ENCODE results near the gene CPEB2. TPM values are rescaled to one million over a fixed set of nuclear protein-coding genes. Genes with fewer than 3 reads are reported as not detected.

CPEB2 gene
- total RNA-seq, 1 experiment from 2014 or later, result 3.3 TPM

GRCh38 chr4:15034071-15034764 lies 31.9 kb downstream of the CPEB2 start:
- H3K27ac Mint-ChIP-seq, result no peak overlapping the region
- POLR2A ChIA-PET, result no interaction called here

GRCh38 chr4:15035159-15035558 lies 32.9 kb downstream of the CPEB2 start:
- no peak overlapping the region for H3K4me3 Mint-ChIP-seq
- DNase-seq (ENCODE audit: low spot score) (no peak), ATAC-seq (no peak)
- no peak overlapping the region for H3K27ac Mint-ChIP-seq
- ChIA-PET POLR2A (no interaction called here), CTCF (no interaction called here)
- H3K4me1 Mint-ChIP-seq, result no peaks in the 10 kb centered on the region
- H3K27me3 Mint-ChIP-seq (ENCODE audit: low read depth), result no peaks in the 10 kb centered on the region
- TF ChIP-seq OVOL2 (CRISPR knock-in tag; IDR thresholded peaks at IDR 0.05; ENCODE audit: borderline replicate concordance) (no peak), ZNF512 (CRISPR knock-in tag; IDR thresholded peaks at IDR 0.05; ENCODE audit: borderline replicate concordance) (no peak), GTF2I (CRISPR knock-in tag; conservative IDR thresholded peaks at IDR 0.05) (no peak), ZNF263 (CRISPR knock-in tag; IDR thresholded peaks at IDR 0.05; ENCODE audit: low read depth) (no peak)
- TF ChIP-seq, protein P1, sequence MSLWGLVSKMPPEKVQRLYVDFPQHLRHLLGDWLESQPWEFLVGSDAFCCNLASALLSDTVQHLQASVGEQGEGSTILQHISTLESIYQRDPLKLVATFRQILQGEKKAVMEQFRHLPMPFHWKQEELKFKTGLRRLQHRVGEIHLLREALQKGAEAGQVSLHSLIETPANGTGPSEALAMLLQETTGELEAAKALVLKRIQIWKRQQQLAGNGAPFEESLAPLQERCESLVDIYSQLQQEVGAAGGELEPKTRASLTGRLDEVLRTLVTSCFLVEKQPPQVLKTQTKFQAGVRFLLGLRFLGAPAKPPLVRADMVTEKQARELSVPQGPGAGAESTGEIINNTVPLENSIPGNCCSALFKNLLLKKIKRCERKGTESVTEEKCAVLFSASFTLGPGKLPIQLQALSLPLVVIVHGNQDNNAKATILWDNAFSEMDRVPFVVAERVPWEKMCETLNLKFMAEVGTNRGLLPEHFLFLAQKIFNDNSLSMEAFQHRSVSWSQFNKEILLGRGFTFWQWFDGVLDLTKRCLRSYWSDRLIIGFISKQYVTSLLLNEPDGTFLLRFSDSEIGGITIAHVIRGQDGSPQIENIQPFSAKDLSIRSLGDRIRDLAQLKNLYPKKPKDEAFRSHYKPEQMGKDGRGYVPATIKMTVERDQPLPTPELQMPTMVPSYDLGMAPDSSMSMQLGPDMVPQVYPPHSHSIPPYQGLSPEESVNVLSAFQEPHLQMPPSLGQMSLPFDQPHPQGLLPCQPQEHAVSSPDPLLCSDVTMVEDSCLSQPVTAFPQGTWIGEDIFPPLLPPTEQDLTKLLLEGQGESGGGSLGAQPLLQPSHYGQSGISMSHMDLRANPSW (CRISPR knock-in tag; conservative IDR thresholded peaks at IDR 0.05; ENCODE audit: low read depth), result no peak
- peaks cover 22% of the 10 kb centered on the region for H3K36me3 Mint-ChIP-seq
- H3K9me3 Mint-ChIP-seq, result peaks cover 17% of the 10 kb centered on the region

More at GRCh38 chr4:15034071-15034764, 31.9 kb downstream of the CPEB2 start:
- Mint-ChIP-seq H3K36me3 (peaks cover 22% of the 10 kb centered on the region), H3K4me3 (no peak overlapping the region), H3K9me3 (peaks cover 17% of the 10 kb centered on the region), H3K4me1 (no peaks in the 10 kb centered on the region), H3K27me3 (ENCODE audit: low read depth) (no peaks in the 10 kb centered on the region)
- no peak for DNase-seq (ENCODE audit: low spot score)
- ATAC-seq, result no peak
- TF ChIP-seq HMGA2 (CRISPR knock-in tag; IDR thresholded peaks at IDR 0.05) (no peak), GTF2I (CRISPR knock-in tag; conservative IDR thresholded peaks at IDR 0.05) (no peak), NFYB (CRISPR knock-in tag; conservative IDR thresholded peaks at IDR 0.05; ENCODE audit: low read depth) (no peak), TEAD1 (CRISPR knock-in tag; IDR thresholded peaks at IDR 0.05) (no peak), PRRX2 (CRISPR knock-in tag; IDR thresholded peaks at IDR 0.05) (no peak), ZNF281 (CRISPR knock-in tag; IDR thresholded peaks at IDR 0.05) (no peak), NR2C2 (CRISPR knock-in tag; IDR thresholded peaks at IDR 0.05) (no peak), E2F4 (CRISPR knock-in tag; IDR thresholded peaks at IDR 0.05; ENCODE audit: borderline replicate concordance, low read depth) (no peak)
- TF ChIP-seq, protein P2, sequence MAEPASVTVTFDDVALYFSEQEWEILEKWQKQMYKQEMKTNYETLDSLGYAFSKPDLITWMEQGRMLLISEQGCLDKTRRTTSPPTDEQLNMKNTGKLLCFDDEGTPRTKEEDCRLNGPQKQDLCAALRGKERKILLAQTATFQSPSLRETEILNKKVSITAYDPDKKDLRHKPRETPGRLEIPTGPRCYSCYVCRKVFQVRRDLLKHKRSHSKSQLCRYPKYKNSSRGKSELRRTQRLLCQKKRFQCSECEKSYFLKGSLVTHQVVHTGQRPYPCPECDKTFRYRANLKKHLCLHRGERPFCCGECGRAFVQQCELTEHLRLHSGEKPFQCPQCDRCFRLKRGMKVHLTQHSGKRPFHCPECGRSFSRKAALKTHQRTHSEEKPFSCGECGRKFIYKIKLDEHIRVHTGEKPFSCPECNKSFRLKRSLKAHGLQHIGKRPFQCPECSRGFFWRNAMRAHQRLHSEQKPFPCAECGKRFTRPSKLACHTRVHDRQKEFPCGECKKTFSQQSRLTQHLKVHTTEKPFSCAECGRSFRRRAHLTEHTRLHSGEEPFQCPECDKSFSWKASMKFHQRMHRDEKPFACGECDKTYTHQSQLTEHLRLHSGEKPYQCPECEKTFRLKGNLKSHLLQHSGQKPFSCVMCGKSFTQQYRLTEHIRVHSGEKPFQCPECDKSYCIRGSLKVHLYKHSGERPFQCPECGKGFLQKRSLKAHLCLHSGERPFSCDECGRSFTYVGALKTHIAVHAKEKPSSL (CRISPR knock-in tag; conservative IDR thresholded peaks at IDR 0.05), result no peak
- CTCF ChIA-PET, result no interaction called here
